HFFc6 (cell line): Measurements from ENCODE around the gene SARDH. TPM values are rescaled to one million over a fixed set of nuclear protein-coding genes. Genes with fewer than 3 reads are reported as not detected.

Experiments used
- DNase-seq: peaks from one replicate; pipeline ENCODE4 v3.0.0-alpha.2; 2018
- H3K27ac Mint-ChIP-seq: 2 replicates; pipeline ENCODE4 v1.8.0; 2020; ENCODE audit warnings: mild to moderate bottlenecking, mixed read lengths
- H3K27me3 Mint-ChIP-seq: 2 replicates; pipeline ENCODE4 v1.8.0; 2021; ENCODE audit warnings: mild to moderate bottlenecking, moderate library complexity, mixed read lengths; ENCODE audit not compliant: insufficient read depth
- H3K36me3 Mint-ChIP-seq: 2 replicates; pipeline ENCODE4 v1.8.0; 2021; ENCODE audit warnings: low read depth, mixed read lengths
- H3K4me1 Mint-ChIP-seq: 2 replicates; pipeline ENCODE4 v1.8.0; 2020; ENCODE audit warnings: low read depth, mixed read lengths
- H3K4me3 Mint-ChIP-seq: 2 replicates; pipeline ENCODE4 v1.8.0; 2020; ENCODE audit warnings: mild to moderate bottlenecking, moderate library complexity, mixed read lengths
- H3K9me3 Mint-ChIP-seq: 2 replicates; pipeline ENCODE4 v1.8.0; 2020; ENCODE audit warnings: mild to moderate bottlenecking, mixed read lengths
- total RNA-seq, 6 experiments: library from RNA; stranded (reverse); fragmentation: NEBNext Ultra II Directional; extraction: Animal tissue kit (Norgen Biotek cat#: 25700); gene quantifications; 2 replicates in 1 of 6; 3 replicates in 5 of 6; pipeline ENCODE4 v1.2.3, GENCODE V29; 2021
- TF ChIP-seq, protein P1 (sequence below): fragments of 200-600 bp; sonication (generic); IDR thresholded peaks from 2 replicates; pipeline ENCODE4 v1.5.0; 2021; ENCODE audit warnings: antibody characterized with exemption, mild to moderate bottlenecking

SARDH gene
- total RNA-seq, 6 experiments from 2014 or later: 0.24 to 5.1 (median 4.1) TPM

DNA sequence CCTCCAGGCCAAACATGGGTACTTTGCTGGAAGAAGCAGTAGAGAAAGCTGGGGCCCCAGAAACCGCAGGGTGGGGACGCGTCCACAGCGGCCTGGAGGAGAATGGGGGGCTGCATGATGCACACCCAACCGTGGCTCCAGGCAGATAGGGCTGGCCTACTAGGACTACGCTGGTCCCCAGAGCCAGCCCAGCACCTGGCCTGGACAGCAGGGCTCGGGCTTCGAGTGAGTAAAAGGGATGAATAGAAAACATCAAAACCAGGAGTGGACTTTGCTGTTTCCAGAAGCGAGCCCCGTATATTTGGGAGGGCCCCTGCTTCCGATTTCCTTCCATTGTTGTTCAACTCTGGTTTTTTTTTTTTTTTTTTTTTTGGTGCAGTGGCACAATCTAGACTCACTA is 71.3 kb downstream of the SARDH start:
- Mint-ChIP-seq H3K4me3 (no peak overlapping the region), H3K36me3 (no peaks in the 10 kb centered on the region), H3K4me1 (no peaks in the 10 kb centered on the region), H3K9me3 (no peaks in the 10 kb centered on the region; the same call in 1 of the 2 replicates), H3K27me3 (peaks cover 23% of the 10 kb centered on the region), H3K27ac (no peak overlapping the region)
- no peak for DNase-seq
- TF ChIP-seq, protein P1, sequence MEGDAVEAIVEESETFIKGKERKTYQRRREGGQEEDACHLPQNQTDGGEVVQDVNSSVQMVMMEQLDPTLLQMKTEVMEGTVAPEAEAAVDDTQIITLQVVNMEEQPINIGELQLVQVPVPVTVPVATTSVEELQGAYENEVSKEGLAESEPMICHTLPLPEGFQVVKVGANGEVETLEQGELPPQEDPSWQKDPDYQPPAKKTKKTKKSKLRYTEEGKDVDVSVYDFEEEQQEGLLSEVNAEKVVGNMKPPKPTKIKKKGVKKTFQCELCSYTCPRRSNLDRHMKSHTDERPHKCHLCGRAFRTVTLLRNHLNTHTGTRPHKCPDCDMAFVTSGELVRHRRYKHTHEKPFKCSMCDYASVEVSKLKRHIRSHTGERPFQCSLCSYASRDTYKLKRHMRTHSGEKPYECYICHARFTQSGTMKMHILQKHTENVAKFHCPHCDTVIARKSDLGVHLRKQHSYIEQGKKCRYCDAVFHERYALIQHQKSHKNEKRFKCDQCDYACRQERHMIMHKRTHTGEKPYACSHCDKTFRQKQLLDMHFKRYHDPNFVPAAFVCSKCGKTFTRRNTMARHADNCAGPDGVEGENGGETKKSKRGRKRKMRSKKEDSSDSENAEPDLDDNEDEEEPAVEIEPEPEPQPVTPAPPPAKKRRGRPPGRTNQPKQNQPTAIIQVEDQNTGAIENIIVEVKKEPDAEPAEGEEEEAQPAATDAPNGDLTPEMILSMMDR: no peak

DNA sequence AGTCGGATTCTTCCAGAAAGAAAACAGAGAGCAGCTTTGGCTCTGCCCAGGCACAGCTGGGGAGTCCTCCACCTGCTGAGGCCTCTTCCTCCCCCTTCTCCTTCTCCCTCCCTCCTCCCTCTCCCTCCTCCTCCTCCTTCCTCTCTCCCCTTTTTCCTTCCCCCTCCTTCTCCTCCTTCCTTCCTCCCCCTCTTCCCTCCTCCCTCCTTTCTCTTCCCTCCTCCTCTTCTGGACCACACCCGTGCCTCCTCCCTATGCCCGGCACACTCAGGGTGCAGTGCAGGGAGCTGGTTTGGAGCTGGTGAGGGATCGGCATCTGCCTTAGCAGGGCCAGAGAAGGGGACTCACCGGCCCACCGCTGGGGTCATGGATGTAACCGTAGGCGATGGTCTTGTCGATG is 71.8 kb downstream of the SARDH start:
- TF ChIP-seq, protein P1: no peak
- Mint-ChIP-seq H3K9me3 (no peaks in the 10 kb centered on the region), H3K27me3 (peaks cover 26% of the 10 kb centered on the region), H3K36me3 (no peaks in the 10 kb centered on the region), H3K4me1 (no peaks in the 10 kb centered on the region), H3K27ac (no peak overlapping the region), H3K4me3 (no peak overlapping the region)
- no peak for DNase-seq

- H3K27me3 Mint-ChIP-seq: peaks cover 24% of the 10 kb centered on the region
- no peaks in the 10 kb centered on the region for H3K36me3 Mint-ChIP-seq
- H3K9me3 Mint-ChIP-seq: no peaks in the 10 kb centered on the region
- DNase-seq: no peak
- H3K27ac Mint-ChIP-seq: no peak overlapping the region
- H3K4me1 Mint-ChIP-seq: no peaks in the 10 kb centered on the region
- no peak overlapping the region for H3K4me3 Mint-ChIP-seq
- TF ChIP-seq, protein P1: no peak
Observed at GRCh38 chr9:133665535-133665934, 72.6 kb downstream of the SARDH start.

- H3K36me3 Mint-ChIP-seq: no peaks in the 10 kb centered on the region
- H3K27ac Mint-ChIP-seq: no peak overlapping the region
- no peak for DNase-seq
- no peak overlapping the region for H3K4me3 Mint-ChIP-seq
- TF ChIP-seq, protein P1: no peak
- H3K27me3 Mint-ChIP-seq: peaks cover 26% of the 10 kb centered on the region
- H3K4me1 Mint-ChIP-seq: no peaks in the 10 kb centered on the region
- no peaks in the 10 kb centered on the region for H3K9me3 Mint-ChIP-seq
Observed at GRCh38 chr9:133665096-133665495, 73.1 kb downstream of the SARDH start.

- peaks cover under 1% of the 10 kb centered on the region; the same call in 1 of the 2 replicates for H3K4me1 Mint-ChIP-seq
- TF ChIP-seq, protein P1: no peak
- H3K36me3 Mint-ChIP-seq: no peaks in the 10 kb centered on the region
- H3K9me3 Mint-ChIP-seq: no peaks in the 10 kb centered on the region
- DNase-seq: no peak
- H3K27ac Mint-ChIP-seq: no peak overlapping the region
- peaks cover 28% of the 10 kb centered on the region for H3K27me3 Mint-ChIP-seq
- H3K4me3 Mint-ChIP-seq: no peak overlapping the region
Observed at GRCh38 chr9:133664173-133665050, 73.7 kb downstream of the SARDH start.
